SK-N-SH treated with all-trans-retinoic acid at 6 μM for 48 hours (cell line): Measurements from ENCODE around the gene SLC25A39.

Experiments used
- ATAC-seq: fragments of 200-7000 bp; cut with Tn5 transposase; 3 replicates; pipeline ENCODE4 v1.9.1; 2020; ENCODE audit warnings: mild to moderate bottlenecking, moderate library complexity
- ARNTL ChIP-seq: fragments of 450-650 bp; formaldehyde crosslinking; IDR thresholded peaks from 2 replicates; pipeline ENCODE4 v1.5.0; 2020; ENCODE audit warnings: low read depth, mild to moderate bottlenecking, moderate library complexity, borderline replicate concordance
- BACH2 ChIP-seq: fragments of 250-450 bp; sonication (Bioruptor Pico); IDR thresholded peaks from 2 replicates; pipeline ENCODE4 v1.9.0; 2021; ENCODE audit warnings: mild to moderate bottlenecking, borderline replicate concordance
- ESRRG ChIP-seq: fragments of 250-450 bp; sonication (Bioruptor Pico); IDR thresholded peaks from 2 replicates; pipeline ENCODE4 v1.6.1; 2021; ENCODE audit warnings: mild to moderate bottlenecking
- GLIS3 ChIP-seq: fragments of 250-450 bp; sonication (Bioruptor Pico); IDR thresholded peaks from 2 replicates; pipeline ENCODE4 v1.5.0; 2020; ENCODE audit warnings: mild to moderate bottlenecking, moderate library complexity
- ISL1 ChIP-seq: fragments of 250-450 bp; sonication (Bioruptor Pico); IDR thresholded peaks from 2 replicates; pipeline ENCODE4 v2.1.2; 2022; ENCODE audit warnings: mild to moderate bottlenecking, moderate library complexity
- OSR1 ChIP-seq: fragments of 250-450 bp; sonication (Bioruptor Pico); IDR thresholded peaks from 2 replicates; pipeline ENCODE4 v1.8.0; 2022; ENCODE audit warnings: moderate library complexity, mild to moderate bottlenecking, inconsistent platforms
- PPARA ChIP-seq: fragments of 250-450 bp; sonication (Bioruptor Pico); IDR thresholded peaks from 2 replicates; pipeline ENCODE4 v1.5.0; 2020; ENCODE audit warnings: mild to moderate bottlenecking, borderline replicate concordance
- RARB ChIP-seq: fragments of 250-450 bp; sonication (Bioruptor Pico); IDR thresholded peaks from 2 replicates; pipeline ENCODE4 v1.8.0; 2021; ENCODE audit warnings: mild to moderate bottlenecking, moderate library complexity
- TCF4 ChIP-seq: fragments of 250-450 bp; sonication (Bioruptor Pico); IDR thresholded peaks from 2 replicates; pipeline ENCODE4 v1.8.0; 2021; ENCODE audit warnings: mild to moderate bottlenecking, moderate library complexity, borderline replicate concordance
- TOX ChIP-seq: fragments of 250-450 bp; sonication (Bioruptor Pico); IDR thresholded peaks from 2 replicates; pipeline ENCODE4 v1.8.0; 2021; ENCODE audit warnings: mild to moderate bottlenecking, moderate library complexity, borderline replicate concordance
- ZC3H10 ChIP-seq: fragments of 250-450 bp; sonication (Bioruptor Pico); IDR thresholded peaks from 2 replicates; pipeline ENCODE4 v1.5.1; 2021; ENCODE audit warnings: mild to moderate bottlenecking, moderate library complexity
- ZFP3 ChIP-seq: fragments of 250-450 bp; sonication (Bioruptor Pico); IDR thresholded peaks from 2 replicates; pipeline ENCODE4 v1.5.0; 2020; ENCODE audit warnings: mild to moderate bottlenecking, moderate library complexity
- ZFP30 ChIP-seq: fragments of 450-650 bp; formaldehyde crosslinking; IDR thresholded peaks from 2 replicates; pipeline ENCODE4 v1.5.0; 2022; ENCODE audit warnings: mild to moderate bottlenecking, moderate library complexity
- ZNF565 ChIP-seq: fragments of 450-650 bp; formaldehyde crosslinking; conservative IDR thresholded peaks from 2 replicates; pipeline ENCODE4 v1.5.0; 2020; ENCODE audit warnings: low read depth, mild to moderate bottlenecking, moderate library complexity
- ZNF70 ChIP-seq: fragments of 450-650 bp; formaldehyde crosslinking; IDR thresholded peaks from 2 replicates; pipeline ENCODE4 v1.5.0; 2020; ENCODE audit warnings: mild to moderate bottlenecking, moderate library complexity
- ZNF8 ChIP-seq: fragments of 450-650 bp; formaldehyde crosslinking; IDR thresholded peaks from 2 replicates; pipeline ENCODE4 v1.5.0; 2020; ENCODE audit warnings: mild to moderate bottlenecking, moderate library complexity
- TF ChIP-seq, protein P1 (sequence below): fragments of 250-450 bp; sonication (Bioruptor Pico); IDR thresholded peaks from 2 replicates; pipeline ENCODE4 v1.8.0; 2020; ENCODE audit warnings: mild to moderate bottlenecking, moderate library complexity, borderline replicate concordance
- TF ChIP-seq, protein P2 (sequence below): fragments of 250-450 bp; sonication (Bioruptor Pico); IDR thresholded peaks from 2 replicates; pipeline ENCODE4 v1.8.0; 2021; ENCODE audit warnings: low read depth, mild to moderate bottlenecking, moderate library complexity, borderline replicate concordance
- TF ChIP-seq, protein P3 (sequence below): fragments of 250-450 bp; sonication (Bioruptor Pico); IDR thresholded peaks from 2 replicates; pipeline ENCODE4 v1.5.1; 2020; ENCODE audit warnings: low read depth, mild to moderate bottlenecking, moderate library complexity
- TF ChIP-seq, protein P4 (sequence below): fragments of 250-450 bp; sonication (Bioruptor Pico); IDR thresholded peaks from 2 replicates; pipeline ENCODE4 v1.5.1; 2021; ENCODE audit warnings: mild to moderate bottlenecking, moderate library complexity
- TF ChIP-seq, protein P5 (sequence below): fragments of 250-450 bp; sonication (Bioruptor Pico); IDR thresholded peaks from 2 replicates; pipeline ENCODE4 v1.5.0; 2020; ENCODE audit warnings: mild to moderate bottlenecking, moderate library complexity

Gene SLC25A39

DNA sequence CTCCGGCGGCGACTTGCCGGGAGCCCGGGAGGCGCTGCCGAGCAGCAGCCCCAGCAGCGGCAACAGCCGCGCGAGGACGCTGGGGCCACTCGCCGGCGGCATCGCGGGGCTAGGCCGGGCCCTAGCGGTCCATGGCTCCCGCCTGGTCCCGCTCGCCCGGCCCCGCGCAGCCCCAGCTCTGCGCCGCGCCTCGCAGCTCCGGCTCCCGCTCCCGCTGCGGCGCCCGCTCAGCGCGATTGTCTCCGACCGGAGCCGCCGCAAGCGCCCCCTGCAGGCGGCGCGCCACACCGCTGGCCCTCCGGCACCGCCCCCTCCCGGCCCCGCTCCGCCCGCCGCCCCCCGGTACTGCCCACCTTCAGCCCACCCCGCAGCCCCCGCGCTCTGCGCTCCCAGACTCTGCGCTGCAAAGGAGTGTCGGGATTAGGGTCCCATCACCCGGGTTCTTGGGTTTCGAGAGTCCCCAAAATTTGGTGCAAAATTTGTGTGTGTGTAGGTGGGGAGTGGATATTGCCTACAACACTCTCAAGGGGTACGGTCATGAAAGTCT lies 39.1 kb upstream of the SLC25A39 start, which contains the start of gene FAM171A2:
Gene FAM171A2, minus strand, starts transcription at position 241 of the 547 bp plus-strand sequence. Its CDS starts 139 bp downstream, at position 102.
- TF ChIP-seq ESRRG (CRISPR knock-in tag), result no peak
- TF ChIP-seq ZNF8, result no peak
- TF ChIP-seq ZNF70 (CRISPR knock-in tag), result no peak
- TF ChIP-seq, protein P1, sequence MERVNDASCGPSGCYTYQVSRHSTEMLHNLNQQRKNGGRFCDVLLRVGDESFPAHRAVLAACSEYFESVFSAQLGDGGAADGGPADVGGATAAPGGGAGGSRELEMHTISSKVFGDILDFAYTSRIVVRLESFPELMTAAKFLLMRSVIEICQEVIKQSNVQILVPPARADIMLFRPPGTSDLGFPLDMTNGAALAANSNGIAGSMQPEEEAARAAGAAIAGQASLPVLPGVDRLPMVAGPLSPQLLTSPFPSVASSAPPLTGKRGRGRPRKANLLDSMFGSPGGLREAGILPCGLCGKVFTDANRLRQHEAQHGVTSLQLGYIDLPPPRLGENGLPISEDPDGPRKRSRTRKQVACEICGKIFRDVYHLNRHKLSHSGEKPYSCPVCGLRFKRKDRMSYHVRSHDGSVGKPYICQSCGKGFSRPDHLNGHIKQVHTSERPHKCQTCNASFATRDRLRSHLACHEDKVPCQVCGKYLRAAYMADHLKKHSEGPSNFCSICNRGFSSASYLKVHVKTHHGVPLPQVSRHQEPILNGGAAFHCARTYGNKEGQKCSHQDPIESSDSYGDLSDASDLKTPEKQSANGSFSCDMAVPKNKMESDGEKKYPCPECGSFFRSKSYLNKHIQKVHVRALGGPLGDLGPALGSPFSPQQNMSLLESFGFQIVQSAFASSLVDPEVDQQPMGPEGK, result no peak
- no peak for TF ChIP-seq TOX (CRISPR knock-in tag)
- TF ChIP-seq RARB, result no peak
- TF ChIP-seq BACH2 (CRISPR knock-in tag), result no peak
- no peak for TF ChIP-seq ISL1 (CRISPR knock-in tag)
- TF ChIP-seq, protein P2, sequence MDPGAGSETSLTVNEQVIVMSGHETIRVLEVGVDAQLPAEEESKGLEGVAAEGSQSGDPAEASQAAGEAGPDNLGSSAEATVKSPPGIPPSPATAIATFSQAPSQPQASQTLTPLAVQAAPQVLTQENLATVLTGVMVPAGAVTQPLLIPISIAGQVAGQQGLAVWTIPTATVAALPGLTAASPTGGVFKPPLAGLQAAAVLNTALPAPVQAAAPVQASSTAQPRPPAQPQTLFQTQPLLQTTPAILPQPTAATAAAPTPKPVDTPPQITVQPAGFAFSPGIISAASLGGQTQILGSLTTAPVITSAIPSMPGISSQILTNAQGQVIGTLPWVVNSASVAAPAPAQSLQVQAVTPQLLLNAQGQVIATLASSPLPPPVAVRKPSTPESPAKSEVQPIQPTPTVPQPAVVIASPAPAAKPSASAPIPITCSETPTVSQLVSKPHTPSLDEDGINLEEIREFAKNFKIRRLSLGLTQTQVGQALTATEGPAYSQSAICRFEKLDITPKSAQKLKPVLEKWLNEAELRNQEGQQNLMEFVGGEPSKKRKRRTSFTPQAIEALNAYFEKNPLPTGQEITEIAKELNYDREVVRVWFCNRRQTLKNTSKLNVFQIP, result no peak
- no peak for TF ChIP-seq ARNTL
- TF ChIP-seq ZFP30 (CRISPR knock-in tag), result no peak
- TF ChIP-seq, protein P3, sequence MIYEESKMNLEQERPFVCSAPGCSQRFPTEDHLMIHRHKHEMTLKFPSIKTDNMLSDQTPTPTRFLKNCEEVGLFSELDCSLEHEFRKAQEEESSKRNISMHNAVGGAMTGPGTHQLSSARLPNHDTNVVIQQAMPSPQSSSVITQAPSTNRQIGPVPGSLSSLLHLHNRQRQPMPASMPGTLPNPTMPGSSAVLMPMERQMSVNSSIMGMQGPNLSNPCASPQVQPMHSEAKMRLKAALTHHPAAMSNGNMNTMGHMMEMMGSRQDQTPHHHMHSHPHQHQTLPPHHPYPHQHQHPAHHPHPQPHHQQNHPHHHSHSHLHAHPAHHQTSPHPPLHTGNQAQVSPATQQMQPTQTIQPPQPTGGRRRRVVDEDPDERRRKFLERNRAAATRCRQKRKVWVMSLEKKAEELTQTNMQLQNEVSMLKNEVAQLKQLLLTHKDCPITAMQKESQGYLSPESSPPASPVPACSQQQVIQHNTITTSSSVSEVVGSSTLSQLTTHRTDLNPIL (CRISPR knock-in tag), result no peak
- no peak for TF ChIP-seq OSR1 (CRISPR knock-in tag)
- TF ChIP-seq, protein P4, sequence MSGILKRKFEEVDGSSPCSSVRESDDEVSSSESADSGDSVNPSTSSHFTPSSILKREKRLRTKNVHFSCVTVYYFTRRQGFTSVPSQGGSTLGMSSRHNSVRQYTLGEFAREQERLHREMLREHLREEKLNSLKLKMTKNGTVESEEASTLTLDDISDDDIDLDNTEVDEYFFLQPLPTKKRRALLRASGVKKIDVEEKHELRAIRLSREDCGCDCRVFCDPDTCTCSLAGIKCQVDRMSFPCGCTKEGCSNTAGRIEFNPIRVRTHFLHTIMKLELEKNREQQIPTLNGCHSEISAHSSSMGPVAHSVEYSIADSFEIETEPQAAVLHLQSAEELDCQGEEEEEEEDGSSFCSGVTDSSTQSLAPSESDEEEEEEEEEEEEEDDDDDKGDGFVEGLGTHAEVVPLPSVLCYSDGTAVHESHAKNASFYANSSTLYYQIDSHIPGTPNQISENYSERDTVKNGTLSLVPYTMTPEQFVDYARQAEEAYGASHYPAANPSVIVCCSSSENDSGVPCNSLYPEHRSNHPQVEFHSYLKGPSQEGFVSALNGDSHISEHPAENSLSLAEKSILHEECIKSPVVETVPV (CRISPR knock-in tag), result no peak
- TF ChIP-seq PPARA, result no peak
- TF ChIP-seq, all 23 proteins: peak for 0
- ATAC-seq, result peak; percentile 87

DNA sequence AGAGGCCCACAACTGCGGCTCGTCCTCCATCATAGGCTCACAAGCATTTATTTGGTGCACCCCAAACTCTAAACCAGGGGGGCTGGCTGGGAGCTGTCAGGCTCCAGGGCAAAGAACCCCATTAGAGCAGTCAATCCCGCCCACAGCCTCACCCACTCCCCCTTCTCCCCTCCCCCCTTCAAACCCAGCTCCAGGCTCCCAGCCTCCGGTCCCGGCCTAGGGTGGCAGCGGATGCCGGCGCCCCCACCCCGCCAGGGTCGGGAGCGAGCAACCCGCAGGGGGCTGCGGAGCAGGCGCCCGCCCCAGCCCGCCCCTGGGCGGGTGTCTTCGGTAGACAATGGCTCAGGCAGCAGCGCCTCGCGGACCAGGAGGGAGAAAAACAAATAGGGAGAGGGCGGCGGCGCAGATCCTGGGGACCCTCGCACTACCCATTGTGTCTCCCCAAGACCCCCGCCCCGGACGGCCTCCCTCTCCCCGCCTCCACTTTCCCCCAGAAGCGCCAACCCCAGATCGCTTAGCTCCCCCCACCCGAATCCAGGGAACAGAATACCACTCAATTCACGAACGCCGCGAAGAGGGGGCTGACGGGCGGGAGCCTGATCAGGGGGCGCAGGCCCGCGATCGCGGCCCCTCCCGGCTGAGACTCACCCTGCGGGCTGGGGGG lies 38.5 kb upstream of the SLC25A39 start:
- ATAC-seq, result peak; percentile 65

DNA sequence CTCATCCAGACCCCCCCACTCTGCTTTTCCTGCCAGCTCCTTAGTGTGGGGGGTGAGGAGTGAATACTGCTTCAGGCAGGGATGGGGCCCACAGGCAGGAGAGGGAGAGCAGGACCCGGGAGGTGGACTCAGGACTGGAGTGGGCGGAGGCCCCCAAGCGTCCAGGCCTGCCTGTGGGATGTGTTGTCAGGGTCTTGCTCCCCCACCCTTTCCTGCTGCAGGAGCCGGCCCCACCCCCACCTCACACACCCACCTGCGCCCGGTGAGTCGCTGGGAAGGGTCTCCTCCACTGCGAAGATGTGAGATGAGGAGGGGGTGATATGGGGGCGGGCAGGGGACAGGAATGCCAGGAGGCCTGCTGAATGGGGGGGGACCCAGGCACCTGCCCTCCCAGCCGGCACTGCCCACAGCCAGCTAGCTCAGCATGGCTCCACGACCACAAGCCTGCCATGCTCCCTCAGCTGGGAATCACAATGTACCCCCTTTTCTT lies 37.9 kb upstream of the SLC25A39 start:
- TF ChIP-seq ZFP3 (CRISPR knock-in tag) (no peak), ZFP30 (CRISPR knock-in tag) (no peak), RARB (no peak), ZNF565 (no peak), ZNF70 (CRISPR knock-in tag) (no peak), TCF4 (CRISPR knock-in tag) (no peak)
- TF ChIP-seq, protein P4 (CRISPR knock-in tag), result no peak
- TF ChIP-seq, protein P5, sequence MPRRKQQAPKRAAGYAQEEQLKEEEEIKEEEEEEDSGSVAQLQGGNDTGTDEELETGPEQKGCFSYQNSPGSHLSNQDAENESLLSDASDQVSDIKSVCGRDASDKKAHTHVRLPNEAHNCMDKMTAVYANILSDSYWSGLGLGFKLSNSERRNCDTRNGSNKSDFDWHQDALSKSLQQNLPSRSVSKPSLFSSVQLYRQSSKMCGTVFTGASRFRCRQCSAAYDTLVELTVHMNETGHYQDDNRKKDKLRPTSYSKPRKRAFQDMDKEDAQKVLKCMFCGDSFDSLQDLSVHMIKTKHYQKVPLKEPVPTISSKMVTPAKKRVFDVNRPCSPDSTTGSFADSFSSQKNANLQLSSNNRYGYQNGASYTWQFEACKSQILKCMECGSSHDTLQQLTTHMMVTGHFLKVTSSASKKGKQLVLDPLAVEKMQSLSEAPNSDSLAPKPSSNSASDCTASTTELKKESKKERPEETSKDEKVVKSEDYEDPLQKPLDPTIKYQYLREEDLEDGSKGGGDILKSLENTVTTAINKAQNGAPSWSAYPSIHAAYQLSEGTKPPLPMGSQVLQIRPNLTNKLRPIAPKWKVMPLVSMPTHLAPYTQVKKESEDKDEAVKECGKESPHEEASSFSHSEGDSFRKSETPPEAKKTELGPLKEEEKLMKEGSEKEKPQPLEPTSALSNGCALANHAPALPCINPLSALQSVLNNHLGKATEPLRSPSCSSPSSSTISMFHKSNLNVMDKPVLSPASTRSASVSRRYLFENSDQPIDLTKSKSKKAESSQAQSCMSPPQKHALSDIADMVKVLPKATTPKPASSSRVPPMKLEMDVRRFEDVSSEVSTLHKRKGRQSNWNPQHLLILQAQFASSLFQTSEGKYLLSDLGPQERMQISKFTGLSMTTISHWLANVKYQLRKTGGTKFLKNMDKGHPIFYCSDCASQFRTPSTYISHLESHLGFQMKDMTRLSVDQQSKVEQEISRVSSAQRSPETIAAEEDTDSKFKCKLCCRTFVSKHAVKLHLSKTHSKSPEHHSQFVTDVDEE (CRISPR knock-in tag), result no peak
- ATAC-seq, result peak; percentile 36

More for the DNA sequence above, 38.5 kb upstream of the SLC25A39 start:
- TF ChIP-seq ZC3H10 (no peak), PPARA (no peak), ZFP30 (CRISPR knock-in tag) (no peak), TCF4 (CRISPR knock-in tag) (no peak), ZNF8 (no peak), BACH2 (CRISPR knock-in tag) (no peak), RARB (no peak), OSR1 (CRISPR knock-in tag) (no peak), GLIS3 (CRISPR knock-in tag) (no peak), ZNF565 (no peak), ARNTL (no peak), TOX (CRISPR knock-in tag) (no peak), ESRRG (CRISPR knock-in tag) (no peak), ISL1 (CRISPR knock-in tag) (no peak)
